CD4-positive, alpha-beta memory T cell (primary cell): ENCODE results near the gene LONRF2. TPM values are rescaled to one million over a fixed set of nuclear protein-coding genes. Genes with fewer than 3 reads are reported as not detected.

ENCODE experiments used
- CTCF ChIA-PET: fragments of 350-600 bp; sonication (Branson Sonifier 250); formaldehyde crosslinking; loops from one replicate; lab custom pipeline; 2021; ENCODE audit warnings: inconsistent platforms; ENCODE audit not compliant: partially characterized antibody; lab: Charles Lee
- POLR2A ChIA-PET: fragments of 350-600 bp; sonication (Branson Sonifier 250); formaldehyde crosslinking; loops from one replicate; lab custom pipeline; 2021; ENCODE audit not compliant: partially characterized antibody; lab: Charles Lee
- DNase-seq, 5 donors: peaks; one replicate each; pipeline versions ENCODE4 v3.0.0 to v3.0.0-alpha.2; 2020 to 2022; ENCODE audit warnings: mixed read lengths in 1 of 5
- H3K27ac ChIP-seq: one replicate; pipeline ENCODE4 v1.7.0; 2013; ENCODE audit warnings: low read depth, low read length
- H3K27me3 ChIP-seq: 2 replicates; pipeline ENCODE4 v1.7.0; 2013; ENCODE audit warnings: mild to moderate bottlenecking, low read length, moderate library complexity; ENCODE audit not compliant: insufficient read depth
- H3K36me3 ChIP-seq: 2 replicates; pipeline ENCODE4 v1.7.0; 2013; ENCODE audit warnings: mild to moderate bottlenecking, low read length, moderate library complexity; ENCODE audit not compliant: insufficient read depth
- H3K4me1 ChIP-seq: 2 replicates; pipeline ENCODE4 v1.7.0; 2013; ENCODE audit warnings: mild to moderate bottlenecking, low read length, moderate library complexity; ENCODE audit not compliant: insufficient read depth
- H3K4me3 ChIP-seq, 2 donors: one replicate each; pipeline ENCODE4 v1.7.0; 2013; ENCODE audit warnings: low read length in 2 of 2, mild to moderate bottlenecking in 1 of 2
- H3K9me3 ChIP-seq, 2 donors: one replicate each; pipeline ENCODE4 v1.7.0; 2013; ENCODE audit warnings: low read length in 2 of 2, control low read depth in 1 of 2; ENCODE audit not compliant: control insufficient read depth in 1 of 2
- H3K27ac Mint-ChIP-seq, 7 donors: one replicate each; pipeline ENCODE4 v1.8.0; 2020 to 2021; ENCODE audit warnings: mixed read lengths in 7 of 7, mild to moderate bottlenecking in 6 of 7, inconsistent platforms in 3 of 7, moderate library complexity in 3 of 7
- H3K27me3 Mint-ChIP-seq, 2 donors: one replicate each; pipeline ENCODE4 v1.8.0; 2020 to 2021; ENCODE audit warnings: mixed read lengths in 2 of 2
- H3K36me3 Mint-ChIP-seq, 2 donors: one replicate each; pipeline ENCODE4 v1.8.0; 2020 to 2021; ENCODE audit warnings: mixed read lengths in 2 of 2, inconsistent platforms in 1 of 2, mild to moderate bottlenecking in 1 of 2
- H3K4me1 Mint-ChIP-seq, 4 donors: one replicate each; pipeline ENCODE4 v1.8.0; 2020 to 2021; ENCODE audit warnings: mixed read lengths in 4 of 4, mild to moderate bottlenecking in 1 of 4
- H3K4me3 Mint-ChIP-seq, 8 donors: one replicate each; pipeline ENCODE4 v1.8.0; 2020 to 2021; ENCODE audit warnings: mixed read lengths in 8 of 8, mild to moderate bottlenecking in 7 of 8, moderate library complexity in 6 of 8, inconsistent platforms in 3 of 8
- H3K9me3 Mint-ChIP-seq, 8 donors: one replicate each; pipeline ENCODE4 v1.8.0; 2020 to 2021; ENCODE audit warnings: mixed read lengths in 8 of 8, mild to moderate bottlenecking in 5 of 8, inconsistent platforms in 3 of 8, moderate library complexity in 1 of 8
- intact Hi-C: fragments of 100-400 bp; cut with micrococcal nuclease; formaldehyde crosslinking; loops from one replicate; pipeline ENCODE4 v1.15.1; 2023
- polyA plus RNA-seq, 2 donors: library from polyadenylated mRNA; unstranded; fragments of 300-500 nt; fragmentation: Illumina TruSeq; gene quantifications; one replicate each; pipeline ENCODE4 v1.2.3, GENCODE V29; 2021
- total RNA-seq, 2 experiments: library from RNA; stranded (reverse); gene quantifications; one replicate each; pipeline ENCODE4 v1.2.3, GENCODE V29; 2021

LONRF2 gene
- total and polyA plus RNA-seq, 4 experiments from 2014 or later = 0.03 to 0.29 (median 0.06) TPM; not detected in 1

DNA sequence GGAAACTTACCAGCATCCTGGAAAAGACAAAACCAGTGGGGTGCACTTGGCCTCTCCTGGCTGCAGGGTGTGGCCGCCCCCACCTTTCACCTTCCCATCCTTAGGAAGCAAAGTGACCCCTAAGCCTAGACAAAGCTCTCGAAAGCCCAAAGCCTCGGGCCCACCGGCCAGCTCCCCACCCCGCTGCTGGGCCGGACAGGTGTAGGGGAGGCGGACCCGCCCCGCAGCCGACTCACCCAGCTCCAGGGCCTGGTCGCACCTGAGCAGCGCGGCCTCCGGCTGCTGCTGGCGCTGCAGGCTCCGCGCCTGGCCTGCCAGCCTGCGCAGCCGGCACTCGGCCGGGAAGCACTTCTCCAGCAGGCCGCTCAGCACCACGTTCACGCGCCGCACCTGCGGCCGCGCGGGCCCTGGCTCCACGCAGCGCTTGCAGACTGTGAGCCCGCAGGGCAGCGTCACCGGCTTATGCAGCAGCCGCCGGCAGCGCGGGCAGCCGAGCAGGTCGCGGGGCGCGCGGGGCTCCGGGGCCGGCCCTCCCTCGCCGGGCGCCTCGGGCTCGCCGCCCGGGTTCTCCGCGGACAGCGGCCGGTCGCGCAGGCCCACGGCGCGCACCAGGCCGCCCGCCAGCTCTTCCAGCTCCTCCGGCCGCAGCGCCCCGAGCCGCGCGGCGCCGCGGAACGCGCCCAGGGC, 979 bp downstream of the LONRF2 start:
- Mint-ChIP-seq H3K36me3 (peaks cover 0 to 3% of the 10 kb centered on the region in 2 donors), H3K9me3 (peaks cover 4 to 22% (median 18%) of the 10 kb centered on the region in 8 donors), H3K4me1 (peaks cover 0 to 11% (median 3%) of the 10 kb centered on the region in 4 donors), H3K27ac (no peak overlapping the region), H3K27me3 (peaks cover 35 to 36% of the 10 kb centered on the region in 2 donors), H3K4me3 (peak overlapping the region in 3 of 8 donors; percentile 68 to 76 (median 69))
- Histone ChIP-seq H3K4me3 (no peak overlapping the region), H3K27me3 (peaks cover 17% of the 10 kb centered on the region), H3K9me3 (peaks cover 0 to 4% of the 10 kb centered on the region in 2 donors), H3K4me1 (no peaks in the 10 kb centered on the region), H3K27ac (no peak overlapping the region), H3K36me3 (no peaks in the 10 kb centered on the region)
- intact Hi-C loops = no loop called here
- POLR2A ChIA-PET = no interaction called here
- DNase-seq = peak in 1 of 5 donors; percentile 21
- CTCF ChIA-PET = no interaction called here

DNA sequence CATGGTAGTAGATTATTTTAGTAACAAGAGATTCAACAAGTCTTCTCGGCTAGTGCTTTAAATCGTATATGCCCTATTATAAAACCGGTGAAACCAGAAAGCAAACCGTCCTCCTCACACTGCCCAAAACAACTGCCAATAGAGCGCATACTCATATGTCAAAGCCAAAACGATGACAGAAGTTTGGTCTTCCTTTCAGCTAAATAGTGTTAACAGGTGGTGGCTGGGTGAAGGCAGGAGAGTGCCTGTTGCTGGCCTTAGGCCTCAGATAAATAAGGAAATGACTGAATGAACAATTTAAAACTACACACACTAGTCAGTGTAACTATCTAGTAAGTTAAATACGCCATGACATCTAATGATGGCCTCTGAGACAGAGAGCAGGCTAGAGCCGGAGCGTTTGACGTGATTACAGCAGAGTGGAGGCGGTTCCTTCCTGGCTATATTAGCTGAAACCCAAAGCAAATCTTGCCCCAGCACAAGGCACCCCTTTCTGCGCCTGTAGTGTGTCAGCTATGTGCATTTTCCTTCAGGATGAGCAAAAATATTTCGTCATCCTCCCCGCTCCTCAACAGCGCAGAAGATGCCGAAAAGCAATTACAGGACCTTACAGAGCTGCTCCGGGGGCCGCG, 1.6 kb downstream of the LONRF2 start:
- H3K27ac Mint-ChIP-seq = peak overlapping the region in 1 of 7 donors; percentile 71
- DNase-seq = no peak
- H3K27me3 ChIP-seq = peaks cover 17% of the 10 kb centered on the region
- H3K36me3 ChIP-seq = no peaks in the 10 kb centered on the region
- peaks cover 0 to 4% of the 10 kb centered on the region in 2 donors for H3K9me3 ChIP-seq
- no peaks in the 10 kb centered on the region for H3K4me1 ChIP-seq
- no peak overlapping the region for H3K4me3 ChIP-seq
- H3K36me3 Mint-ChIP-seq = peaks cover 0 to 3% of the 10 kb centered on the region in 2 donors
- intact Hi-C loops = no loop called here
- peak overlapping the region; percentile 0 to 76 (median 42) for H3K4me3 Mint-ChIP-seq
- peaks cover 35 to 39% of the 10 kb centered on the region in 2 donors for H3K27me3 Mint-ChIP-seq
- CTCF ChIA-PET = no interaction called here
- POLR2A ChIA-PET = no interaction called here
- H3K9me3 Mint-ChIP-seq = peaks cover 4 to 22% (median 18%) of the 10 kb centered on the region in 8 donors
- H3K27ac ChIP-seq = no peak overlapping the region
- peaks cover 0 to 11% (median 3%) of the 10 kb centered on the region in 4 donors for H3K4me1 Mint-ChIP-seq

DNA sequence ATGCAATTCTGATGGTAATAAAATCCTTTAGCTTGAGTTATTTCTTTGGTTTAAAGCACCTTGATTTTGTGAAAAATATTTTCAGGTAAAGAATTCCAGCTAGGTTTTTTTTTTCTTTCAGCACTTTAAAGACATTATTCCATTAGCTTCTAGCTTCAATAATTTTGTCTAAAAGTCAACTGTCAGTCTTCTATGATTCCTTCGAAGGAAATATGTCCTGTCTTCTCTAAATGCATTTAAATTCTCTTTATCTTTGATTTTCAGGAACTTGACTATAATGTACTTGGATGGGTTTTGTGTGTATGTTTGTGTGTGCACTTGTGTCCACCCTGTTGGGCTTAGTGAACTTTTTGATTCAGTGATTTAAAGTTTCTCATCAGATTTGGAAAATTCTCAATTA, 4.7 kb downstream of the LONRF2 start:
- peaks cover 0 to 3% of the 10 kb centered on the region in 2 donors for H3K36me3 Mint-ChIP-seq
- no peak overlapping the region for H3K27ac ChIP-seq
- H3K4me3 ChIP-seq = no peak overlapping the region
- intact Hi-C loops = no loop called here
- no peak overlapping the region for H3K4me3 Mint-ChIP-seq
- H3K36me3 ChIP-seq = no peaks in the 10 kb centered on the region
- no peak for DNase-seq
- ChIA-PET POLR2A (no interaction called here), CTCF (no interaction called here)
- no peak overlapping the region for H3K27ac Mint-ChIP-seq
- H3K27me3 Mint-ChIP-seq = peaks cover 30% of the 10 kb centered on the region in 2 donors
- H3K4me1 Mint-ChIP-seq = peaks cover 0 to 10% (median 3%) of the 10 kb centered on the region in 4 donors
- H3K27me3 ChIP-seq = peaks cover 2% of the 10 kb centered on the region
- no peaks in the 10 kb centered on the region for H3K4me1 ChIP-seq
- H3K9me3 Mint-ChIP-seq = peaks cover 4 to 22% (median 18%) of the 10 kb centered on the region in 8 donors
- H3K9me3 ChIP-seq = peaks cover 0 to 4% of the 10 kb centered on the region in 2 donors

DNA sequence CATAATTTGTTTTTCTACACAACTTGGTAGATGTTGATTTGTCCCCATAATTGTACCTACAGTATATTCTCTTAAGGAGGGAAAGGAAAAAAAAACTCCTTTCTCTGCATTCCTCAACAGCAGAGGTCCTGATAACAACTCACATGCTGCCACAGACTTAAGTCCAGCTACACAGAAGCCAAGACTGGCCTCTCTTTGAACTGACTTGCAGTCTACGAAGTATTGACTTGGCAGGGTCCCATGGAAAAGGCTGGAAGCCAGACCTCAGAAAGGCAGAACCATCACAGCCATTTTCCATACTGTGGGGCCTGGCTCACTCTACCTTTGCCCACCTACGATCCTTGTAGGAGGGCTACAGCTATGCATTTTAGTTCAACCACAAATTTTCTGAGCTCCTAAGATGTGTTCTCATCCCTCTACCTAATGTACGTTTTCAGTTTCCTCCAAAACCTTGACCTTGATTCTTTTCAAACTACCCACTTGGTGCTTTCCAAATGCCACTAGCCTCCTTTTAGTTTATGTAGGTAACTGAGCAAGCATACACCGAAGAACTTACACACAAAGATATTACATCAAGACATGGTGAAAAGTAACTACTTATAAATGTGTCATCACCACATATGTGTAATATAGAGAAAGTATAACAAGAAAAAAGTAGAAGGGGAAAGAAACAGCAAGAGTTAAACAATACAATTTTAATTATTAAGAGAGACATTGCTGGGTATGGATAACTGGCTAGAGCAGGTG, 12.2 kb downstream of the LONRF2 start:
- no peaks in the 10 kb centered on the region for H3K27me3 ChIP-seq
- peaks cover 4 to 9% of the 10 kb centered on the region in 2 donors for H3K27me3 Mint-ChIP-seq
- no peaks in the 10 kb centered on the region for H3K36me3 ChIP-seq
- H3K4me3 ChIP-seq = no peak overlapping the region
- H3K9me3 ChIP-seq = no peaks in the 10 kb centered on the region
- intact Hi-C loops = no loop called here
- no peak overlapping the region for H3K4me3 Mint-ChIP-seq
- no peaks in the 10 kb centered on the region for H3K4me1 Mint-ChIP-seq
- POLR2A ChIA-PET = no interaction called here
- no peak overlapping the region for H3K27ac Mint-ChIP-seq
- H3K36me3 Mint-ChIP-seq = no peaks in the 10 kb centered on the region
- H3K27ac ChIP-seq = no peak overlapping the region
- DNase-seq = no peak
- H3K9me3 Mint-ChIP-seq = peaks cover 0 to 4% (median 1%) of the 10 kb centered on the region in 8 donors
- H3K4me1 ChIP-seq = no peaks in the 10 kb centered on the region
- CTCF ChIA-PET = no interaction called here

DNA sequence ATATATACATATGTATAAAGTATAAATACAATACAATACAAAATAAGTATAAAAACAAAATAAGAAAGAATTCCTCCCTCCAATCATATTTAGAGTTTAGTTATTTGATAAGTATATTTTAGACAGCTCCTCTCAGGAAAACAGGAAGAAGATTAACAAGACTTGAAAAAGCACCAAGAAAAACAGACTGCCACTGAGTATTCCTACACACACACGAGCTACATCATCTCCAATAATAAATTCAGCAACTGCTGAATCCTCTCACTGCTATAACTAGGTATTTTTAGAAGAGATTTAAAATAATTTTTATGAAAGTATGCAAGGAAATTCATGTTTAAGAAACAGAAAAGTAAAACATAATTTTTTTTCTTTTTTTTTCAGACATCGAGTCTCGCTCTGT, 13.0 kb downstream of the LONRF2 start:
- CTCF ChIA-PET = no interaction called here
- H3K4me1 ChIP-seq = no peaks in the 10 kb centered on the region
- no peaks in the 10 kb centered on the region for H3K4me1 Mint-ChIP-seq
- H3K27me3 ChIP-seq = no peaks in the 10 kb centered on the region
- DNase-seq = no peak
- intact Hi-C loops = no loop called here
- H3K27me3 Mint-ChIP-seq = peaks cover 2 to 9% of the 10 kb centered on the region in 2 donors
- H3K9me3 ChIP-seq = no peaks in the 10 kb centered on the region
- peaks cover 0 to 4% (median 1%) of the 10 kb centered on the region in 8 donors for H3K9me3 Mint-ChIP-seq
- H3K36me3 ChIP-seq = no peaks in the 10 kb centered on the region
- H3K27ac Mint-ChIP-seq = no peak overlapping the region
- POLR2A ChIA-PET = no interaction called here
- no peak overlapping the region for H3K27ac ChIP-seq
- no peaks in the 10 kb centered on the region for H3K36me3 Mint-ChIP-seq
- H3K4me3 Mint-ChIP-seq = no peak overlapping the region
- no peak overlapping the region for H3K4me3 ChIP-seq

DNA sequence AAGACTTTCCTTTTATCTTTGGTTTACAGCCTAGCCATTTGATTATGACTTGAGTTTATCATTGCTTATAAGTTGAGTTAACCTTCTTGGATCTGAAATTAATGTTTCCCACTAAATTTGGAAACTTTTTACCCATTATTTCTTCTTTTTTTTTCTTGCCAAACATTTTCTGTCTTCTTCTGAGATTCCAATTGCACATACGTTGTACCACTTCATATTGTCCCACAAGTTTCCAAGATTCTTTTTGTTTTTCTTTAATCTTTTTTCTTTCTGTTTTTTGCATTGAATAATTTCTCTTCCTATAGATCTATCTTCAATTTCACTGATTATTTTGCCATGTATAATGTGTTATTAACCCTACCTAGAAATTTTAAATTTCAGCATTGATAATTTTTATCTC, 18.6 kb downstream of the LONRF2 start:
- H3K27ac ChIP-seq = no peak overlapping the region
- ChIA-PET POLR2A (no interaction called here), CTCF (no interaction called here)
- Mint-ChIP-seq H3K9me3 (peaks cover 0 to 8% (median 3%) of the 10 kb centered on the region in 8 donors), H3K27ac (no peak overlapping the region), H3K4me1 (no peaks in the 10 kb centered on the region), H3K27me3 (peaks cover 7% of the 10 kb centered on the region in 2 donors), H3K4me3 (no peak overlapping the region), H3K36me3 (no peaks in the 10 kb centered on the region)
- no peaks in the 10 kb centered on the region for H3K27me3 ChIP-seq
- DNase-seq = no peak
- H3K4me1 ChIP-seq = no peaks in the 10 kb centered on the region
- no peak overlapping the region for H3K4me3 ChIP-seq
- no peaks in the 10 kb centered on the region for H3K36me3 ChIP-seq
- no peaks in the 10 kb centered on the region for H3K9me3 ChIP-seq
- intact Hi-C loops = no loop called here

DNA sequence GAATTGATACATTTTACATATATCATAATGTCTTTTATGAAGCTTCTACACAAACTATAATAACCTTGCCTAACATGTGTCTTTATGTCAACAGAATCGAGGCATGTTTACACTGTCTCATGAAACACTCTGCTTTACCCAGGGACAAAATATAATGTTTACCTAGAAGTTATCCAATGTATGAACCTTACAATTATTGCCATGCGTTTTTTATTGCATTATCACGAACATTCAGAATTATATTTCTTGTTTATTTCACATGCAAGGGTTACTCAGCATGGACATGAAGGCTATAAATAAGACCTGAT, 19.8 kb downstream of the LONRF2 start:
- peaks cover 7 to 9% of the 10 kb centered on the region in 2 donors for H3K27me3 Mint-ChIP-seq
- H3K9me3 ChIP-seq = no peaks in the 10 kb centered on the region
- intact Hi-C loops = no loop called here
- no peak overlapping the region for H3K27ac Mint-ChIP-seq
- H3K4me1 ChIP-seq = no peaks in the 10 kb centered on the region
- peaks cover 0 to 8% (median 3%) of the 10 kb centered on the region in 8 donors for H3K9me3 Mint-ChIP-seq
- no peaks in the 10 kb centered on the region for H3K36me3 Mint-ChIP-seq
- no peak overlapping the region for H3K27ac ChIP-seq
- no peaks in the 10 kb centered on the region for H3K4me1 Mint-ChIP-seq
- DNase-seq = no peak
- H3K4me3 ChIP-seq = no peak overlapping the region
- H3K36me3 ChIP-seq = no peaks in the 10 kb centered on the region
- CTCF ChIA-PET = no interaction called here
- H3K27me3 ChIP-seq = no peaks in the 10 kb centered on the region
- H3K4me3 Mint-ChIP-seq = no peak overlapping the region
- POLR2A ChIA-PET = no interaction called here
